Measurements from ENCODE around the gene AHI1. TPM values are rescaled to one million over a fixed set of nuclear protein-coding genes. Genes with fewer than 3 reads are reported as not detected.

AHI1 gene
- total and polyA plus RNA-seq, 2 of the 13 experiments (the other 11 are each of a cell fraction or from before 2014, with no cell fraction given): 7.2 to 18.6 TPM

DNA sequence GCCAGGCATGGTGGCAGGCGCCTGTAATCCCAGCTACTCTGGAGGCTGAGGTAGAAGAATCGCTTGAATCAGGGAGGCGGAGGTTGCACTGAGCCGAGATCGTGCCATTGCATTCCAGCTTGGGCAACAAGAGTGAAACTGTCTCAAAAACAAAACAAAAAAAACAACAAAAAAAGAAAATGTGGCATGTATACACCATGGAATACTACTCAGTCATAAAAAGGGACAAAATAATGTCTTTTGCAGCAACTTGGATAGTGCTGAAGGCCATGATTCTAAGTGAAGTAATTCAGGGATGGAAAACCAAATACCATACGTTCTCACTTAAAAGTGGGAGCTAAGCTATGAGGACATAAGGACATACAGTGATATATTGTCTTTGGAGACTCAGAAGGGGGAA is 220.1 kb downstream of the AHI1 start:
- BruUV-seq (replicated peaks): no TSS peak

More for the DNA sequence above, 220.1 kb downstream of the AHI1 start:
- Histone ChIP-seq H3K9ac (ENCODE audit: insufficient read depth, low read depth, low read length) (no peak overlapping the region), H3K4me3 (replicated peaks in 1 of 3; ENCODE audit: insufficient read depth in 1 of 3, low read depth in 2 of 3, low read length in 3 of 3) (no peak overlapping the region), H3K79me2 (ENCODE audit: insufficient read depth, low read length) (no peaks in the 10 kb centered on the region), H3K9me3 (ENCODE audit: low read length) (no peaks in the 10 kb centered on the region), H3K4me2 (ENCODE audit: low read depth, low read length) (no peak overlapping the region), H3K27ac (ENCODE audit: extremely low read length, insufficient read depth, low read length) (no peak overlapping the region), H3K4me1 (ENCODE audit: insufficient read depth, low read length) (no peaks in the 10 kb centered on the region), H4K20me1 (ENCODE audit: insufficient read depth, low read length) (no peaks in the 10 kb centered on the region), H3K27me3 (ENCODE audit: control insufficient read depth in 1 of 2, insufficient read depth in 2 of 2, low read length in 2 of 2) (no peaks in the 10 kb centered on the region), H3K36me3 (replicated peaks in 1 of 2; ENCODE audit: control insufficient read depth in 1 of 2, insufficient read depth in 2 of 2, low read length in 2 of 2) (no peaks in the 10 kb centered on the region), H2AFZ (ENCODE audit: low read length) (no peak overlapping the region)
- in situ Hi-C loops (cut with HindIII; ENCODE audit: extremely low pct_ligation_motif_present, low pct_unique_long_range_greater_than_20kb) (no loop called here), intact Hi-C loops (cut with micrococcal nuclease; ENCODE audit: unreplicated experiment) (no loop called here)
- FAIRE-seq (no peak), DNase-seq (ENCODE audit: low spot score) (no peak), ATAC-seq (no peak)
- POLR2A ChIA-PET: no interaction called here
- 56% methylated on average over 6 of the region's 6 CpGs for WGBS (ENCODE audit: low lambda C conversion rate)
- TF ChIP-seq WIZ (CRISPR knock-in tag; IDR thresholded peaks at IDR 0.05): no peak
- no peak for TF ChIP-seq POLR2A (IDR thresholded peaks at IDR 0.05; ENCODE audit: insufficient read depth in 1 of 2, low read depth in 2 of 2, low read length in 2 of 2)
- TF ChIP-seq, protein P1, sequence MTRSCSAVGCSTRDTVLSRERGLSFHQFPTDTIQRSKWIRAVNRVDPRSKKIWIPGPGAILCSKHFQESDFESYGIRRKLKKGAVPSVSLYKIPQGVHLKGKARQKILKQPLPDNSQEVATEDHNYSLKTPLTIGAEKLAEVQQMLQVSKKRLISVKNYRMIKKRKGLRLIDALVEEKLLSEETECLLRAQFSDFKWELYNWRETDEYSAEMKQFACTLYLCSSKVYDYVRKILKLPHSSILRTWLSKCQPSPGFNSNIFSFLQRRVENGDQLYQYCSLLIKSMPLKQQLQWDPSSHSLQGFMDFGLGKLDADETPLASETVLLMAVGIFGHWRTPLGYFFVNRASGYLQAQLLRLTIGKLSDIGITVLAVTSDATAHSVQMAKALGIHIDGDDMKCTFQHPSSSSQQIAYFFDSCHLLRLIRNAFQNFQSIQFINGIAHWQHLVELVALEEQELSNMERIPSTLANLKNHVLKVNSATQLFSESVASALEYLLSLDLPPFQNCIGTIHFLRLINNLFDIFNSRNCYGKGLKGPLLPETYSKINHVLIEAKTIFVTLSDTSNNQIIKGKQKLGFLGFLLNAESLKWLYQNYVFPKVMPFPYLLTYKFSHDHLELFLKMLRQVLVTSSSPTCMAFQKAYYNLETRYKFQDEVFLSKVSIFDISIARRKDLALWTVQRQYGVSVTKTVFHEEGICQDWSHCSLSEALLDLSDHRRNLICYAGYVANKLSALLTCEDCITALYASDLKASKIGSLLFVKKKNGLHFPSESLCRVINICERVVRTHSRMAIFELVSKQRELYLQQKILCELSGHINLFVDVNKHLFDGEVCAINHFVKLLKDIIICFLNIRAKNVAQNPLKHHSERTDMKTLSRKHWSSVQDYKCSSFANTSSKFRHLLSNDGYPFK (CRISPR knock-in tag; IDR thresholded peaks at IDR 0.05; ENCODE audit: borderline replicate concordance): no peak
- no peak for TF ChIP-seq ZNF557 (CRISPR knock-in tag; IDR thresholded peaks at IDR 0.05)
- TF ChIP-seq ZSCAN30 (CRISPR knock-in tag; IDR thresholded peaks at IDR 0.05): no peak
- TF ChIP-seq ZNF616 (CRISPR knock-in tag; IDR thresholded peaks at IDR 0.05; ENCODE audit: low read depth): no peak
- TF ChIP-seq, protein P2, sequence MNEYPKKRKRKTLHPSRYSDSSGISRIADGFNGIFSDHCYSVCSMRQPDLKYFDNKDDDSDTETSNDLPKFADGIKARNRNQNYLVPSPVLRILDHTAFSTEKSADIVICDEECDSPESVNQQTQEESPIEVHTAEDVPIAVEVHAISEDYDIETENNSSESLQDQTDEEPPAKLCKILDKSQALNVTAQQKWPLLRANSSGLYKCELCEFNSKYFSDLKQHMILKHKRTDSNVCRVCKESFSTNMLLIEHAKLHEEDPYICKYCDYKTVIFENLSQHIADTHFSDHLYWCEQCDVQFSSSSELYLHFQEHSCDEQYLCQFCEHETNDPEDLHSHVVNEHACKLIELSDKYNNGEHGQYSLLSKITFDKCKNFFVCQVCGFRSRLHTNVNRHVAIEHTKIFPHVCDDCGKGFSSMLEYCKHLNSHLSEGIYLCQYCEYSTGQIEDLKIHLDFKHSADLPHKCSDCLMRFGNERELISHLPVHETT (CRISPR knock-in tag; conservative IDR thresholded peaks at IDR 0.05): no peak
- TF ChIP-seq, protein P3, sequence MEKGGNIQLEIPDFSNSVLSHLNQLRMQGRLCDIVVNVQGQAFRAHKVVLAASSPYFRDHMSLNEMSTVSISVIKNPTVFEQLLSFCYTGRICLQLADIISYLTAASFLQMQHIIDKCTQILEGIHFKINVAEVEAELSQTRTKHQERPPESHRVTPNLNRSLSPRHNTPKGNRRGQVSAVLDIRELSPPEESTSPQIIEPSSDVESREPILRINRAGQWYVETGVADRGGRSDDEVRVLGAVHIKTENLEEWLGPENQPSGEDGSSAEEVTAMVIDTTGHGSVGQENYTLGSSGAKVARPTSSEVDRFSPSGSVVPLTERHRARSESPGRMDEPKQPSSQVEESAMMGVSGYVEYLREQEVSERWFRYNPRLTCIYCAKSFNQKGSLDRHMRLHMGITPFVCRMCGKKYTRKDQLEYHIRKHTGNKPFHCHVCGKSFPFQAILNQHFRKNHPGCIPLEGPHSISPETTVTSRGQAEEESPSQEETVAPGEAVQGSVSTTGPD (CRISPR knock-in tag; IDR thresholded peaks at IDR 0.05): no peak
- TF ChIP-seq ZNF75D (CRISPR knock-in tag; IDR thresholded peaks at IDR 0.05; ENCODE audit: borderline replicate concordance): no peak
- TF ChIP-seq, protein P4, sequence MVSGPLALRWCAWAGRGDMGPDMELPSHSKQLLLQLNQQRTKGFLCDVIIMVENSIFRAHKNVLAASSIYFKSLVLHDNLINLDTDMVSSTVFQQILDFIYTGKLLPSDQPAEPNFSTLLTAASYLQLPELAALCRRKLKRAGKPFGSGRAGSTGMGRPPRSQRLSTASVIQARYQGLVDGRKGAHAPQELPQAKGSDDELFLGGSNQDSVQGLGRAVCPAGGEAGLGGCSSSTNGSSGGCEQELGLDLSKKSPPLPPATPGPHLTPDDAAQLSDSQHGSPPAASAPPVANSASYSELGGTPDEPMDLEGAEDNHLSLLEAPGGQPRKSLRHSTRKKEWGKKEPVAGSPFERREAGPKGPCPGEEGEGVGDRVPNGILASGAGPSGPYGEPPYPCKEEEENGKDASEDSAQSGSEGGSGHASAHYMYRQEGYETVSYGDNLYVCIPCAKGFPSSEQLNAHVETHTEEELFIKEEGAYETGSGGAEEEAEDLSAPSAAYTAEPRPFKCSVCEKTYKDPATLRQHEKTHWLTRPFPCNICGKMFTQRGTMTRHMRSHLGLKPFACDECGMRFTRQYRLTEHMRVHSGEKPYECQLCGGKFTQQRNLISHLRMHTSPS (CRISPR knock-in tag; IDR thresholded peaks at IDR 0.05; ENCODE audit: low read depth): no peak
- TF ChIP-seq YEATS2 (CRISPR knock-in tag; IDR thresholded peaks at IDR 0.05; ENCODE audit: borderline replicate concordance): no peak
- TF ChIP-seq SIN3B (IDR thresholded peaks at IDR 0.05; ENCODE audit: low read length): no peak
- no peak for TF ChIP-seq ZNF441 (CRISPR knock-in tag; IDR thresholded peaks at IDR 0.05; ENCODE audit: borderline replicate concordance)
- TF ChIP-seq KLF9 (CRISPR knock-in tag; IDR thresholded peaks at IDR 0.05; ENCODE audit: low read depth): no peak
- CTCF ChIA-PET (ENCODE audit: low intra/inter-chr PET ratio, low total read pairs): no interaction called here
